Caco-2 (cell line): Measurements from ENCODE around the gene KLHL13. TPM values are rescaled to one million over a fixed set of nuclear protein-coding genes. Genes with fewer than 3 reads are reported as not detected.
A peak's percentile ranks its signal among the peaks of the same experiment; 100 is the strongest.

Experiments used
- BruUV-seq: library from RNA; stranded (reverse); fragments of 400-500 nt; replicated peaks from 2 replicates; lab custom pipeline; 2021; lab: Mats Ljungman, UMichigan
- CTCF ChIA-PET: fragments of 300-600 bp; sonication (Branson Sonifier 250); formaldehyde crosslinking; loops from one replicate; lab custom pipeline; 2022; ENCODE audit warnings: antibody characterized with exemption; lab: Charles Lee
- POLR2A ChIA-PET: fragments of 300-600 bp; sonication (Branson Sonifier 250); formaldehyde crosslinking; loops from one replicate; lab custom pipeline; 2022; ENCODE audit warnings: antibody characterized with exemption; lab: Charles Lee
- DNase-seq, 2 experiments: peaks; one replicate each; pipeline versions ENCODE4 v3.0.0 to v3.0.0-alpha.2; 2020 to 2022
- H3K27me3 ChIP-seq: replicated peaks from 2 replicates; pipeline ENCODE4 v1.6.0; 2011; ENCODE audit warnings: low read length; ENCODE audit not compliant: control insufficient read depth, insufficient read depth
- H3K36me3 ChIP-seq: 2 replicates; pipeline ENCODE4 v1.5.1; 2011; ENCODE audit warnings: low read length; ENCODE audit not compliant: control insufficient read depth, insufficient read depth
- H3K4me1 ChIP-seq: fragments of 250-450 bp; sonication (Bioruptor Pico); 2 replicates; pipeline ENCODE4 v1.5.1; 2020; ENCODE audit warnings: mild to moderate bottlenecking
- H3K4me3 ChIP-seq: 2 replicates; pipeline ENCODE4 v1.5.1; 2011; ENCODE audit warnings: low read depth, mild to moderate bottlenecking, control low read depth, low read length
- H3K9me3 ChIP-seq: fragments of 250-450 bp; sonication (Bioruptor Pico); 2 replicates; pipeline ENCODE4 v1.5.1; 2020; ENCODE audit warnings: mild to moderate bottlenecking, moderate library complexity
- H3K27ac Mint-ChIP-seq: one replicate; pipeline ENCODE4 v1.8.0; 2022; ENCODE audit warnings: mixed read lengths; ENCODE audit not compliant: unreplicated experiment
- H3K27me3 Mint-ChIP-seq: one replicate; pipeline ENCODE4 v1.8.0; 2022; ENCODE audit warnings: mixed read lengths; ENCODE audit not compliant: insufficient read depth, unreplicated experiment
- H3K36me3 Mint-ChIP-seq: one replicate; pipeline ENCODE4 v1.8.0; 2022; ENCODE audit warnings: mild to moderate bottlenecking, mixed read lengths; ENCODE audit not compliant: insufficient read depth, unreplicated experiment
- H3K4me1 Mint-ChIP-seq: one replicate; pipeline ENCODE4 v1.8.0; 2022; ENCODE audit warnings: low read depth, mixed read lengths; ENCODE audit not compliant: unreplicated experiment
- H3K4me3 Mint-ChIP-seq: one replicate; pipeline ENCODE4 v1.8.0; 2022; ENCODE audit warnings: mild to moderate bottlenecking, moderate library complexity, mixed read lengths; ENCODE audit not compliant: unreplicated experiment
- H3K9me3 Mint-ChIP-seq: one replicate; pipeline ENCODE4 v1.8.0; 2022; ENCODE audit warnings: mixed read lengths; ENCODE audit not compliant: unreplicated experiment
- CTCF ChIP-seq, 2 experiments: fragments of 200-600 bp in 1 of 2; IDR thresholded peaks; 1 replicate in 1 of 2; 2 replicates in 1 of 2; pipeline versions ENCODE4 v1.5.1 to v1.8.0; 2011 to 2022; ENCODE audit warnings: antibody characterized with exemption in 1 of 2, control low read depth in 1 of 2, inconsistent platforms in 1 of 2, low read depth in 1 of 2, low read length in 1 of 2, mild to moderate bottlenecking in 1 of 2, moderate library complexity in 1 of 2; ENCODE audit not compliant: insufficient read depth in 1 of 2, severe bottlenecking in 1 of 2, unreplicated experiment in 1 of 2
- intact Hi-C: fragments of 100-400 bp; cut with micrococcal nuclease; formaldehyde crosslinking; loops from one replicate; pipeline ENCODE4 v1.10.0; 2022; ENCODE audit not compliant: unreplicated experiment
- total RNA-seq: library from RNA; stranded (reverse); gene quantifications from 2 replicates; pipeline ENCODE4 v1.2.3, GENCODE V29; 2022

KLHL13 gene
- total RNA-seq, 1 experiment from 2014 or later: 9.1 TPM

GRCh38 chrX:117969782-117970181, 146.8 kb downstream of the KLHL13 start:
- Mint-ChIP-seq H3K4me1 (no peaks in the 10 kb centered on the region), H3K9me3 (no peaks in the 10 kb centered on the region), H3K27ac (no peak overlapping the region), H3K36me3 (no peaks in the 10 kb centered on the region), H3K27me3 (no peaks in the 10 kb centered on the region), H3K4me3 (no peak overlapping the region)
- ChIA-PET POLR2A (no interaction called here), CTCF (no interaction called here)
- Histone ChIP-seq H3K27me3 (no peaks in the 10 kb centered on the region), H3K9me3 (no peaks in the 10 kb centered on the region), H3K36me3 (no peaks in the 10 kb centered on the region), H3K4me3 (no peak overlapping the region), H3K4me1 (0 out of 2 replicates have a peak, but pooled peaks cover 4% of the 10 kb centered on the region)
- BruUV-seq: no TSS peak
- TF ChIP-seq CTCF (IDR thresholded peaks at IDR 0.05; ENCODE audit: insufficient read depth in 1 of 2, low read depth in 1 of 2, low read length in 1 of 2, severe bottlenecking in 1 of 2, unreplicated experiment in 1 of 2): no peak
- peak in 1 of 2 experiments; percentile 2 for DNase-seq
- intact Hi-C loops: no loop called here

- Histone ChIP-seq H3K9me3 (no peaks in the 10 kb centered on the region), H3K4me1 (0 out of 2 replicates have a peak, but pooled peaks cover 4% of the 10 kb centered on the region), H3K4me3 (no peak overlapping the region), H3K27me3 (no peaks in the 10 kb centered on the region), H3K36me3 (no peaks in the 10 kb centered on the region)
- no peaks in the 10 kb centered on the region for H3K36me3 Mint-ChIP-seq
- no peaks in the 10 kb centered on the region for H3K27me3 Mint-ChIP-seq
- intact Hi-C loops: no loop called here
- no peaks in the 10 kb centered on the region for H3K4me1 Mint-ChIP-seq
- H3K9me3 Mint-ChIP-seq: no peaks in the 10 kb centered on the region
- peak in 1 of 2 experiments; percentile 17 for DNase-seq
- no TSS peak for BruUV-seq
- H3K4me3 Mint-ChIP-seq: no peak overlapping the region
- CTCF ChIA-PET: no interaction called here
- TF ChIP-seq CTCF (IDR thresholded peaks at IDR 0.05; ENCODE audit: insufficient read depth in 1 of 2, low read depth in 1 of 2, low read length in 1 of 2, severe bottlenecking in 1 of 2, unreplicated experiment in 1 of 2): no peak
- no peak overlapping the region for H3K27ac Mint-ChIP-seq
- POLR2A ChIA-PET: no interaction called here
Measured at GRCh38 chrX:117969328-117969727, 147.3 kb downstream of the KLHL13 start.

GRCh38 chrX:117959045-117959444, 157.6 kb downstream of the KLHL13 start:
- intact Hi-C loops: no loop called here
- no TSS peak for BruUV-seq
- no peaks in the 10 kb centered on the region for H3K27me3 ChIP-seq
- no peaks in the 10 kb centered on the region for H3K36me3 Mint-ChIP-seq
- CTCF ChIA-PET: no interaction called here
- H3K36me3 ChIP-seq: no peaks in the 10 kb centered on the region
- no peaks in the 10 kb centered on the region for H3K4me1 ChIP-seq
- no peaks in the 10 kb centered on the region for H3K9me3 Mint-ChIP-seq
- H3K9me3 ChIP-seq: no peaks in the 10 kb centered on the region
- no peak overlapping the region for H3K27ac Mint-ChIP-seq
- no peaks in the 10 kb centered on the region for H3K27me3 Mint-ChIP-seq
- TF ChIP-seq CTCF (IDR thresholded peaks at IDR 0.05; ENCODE audit: insufficient read depth in 1 of 2, low read depth in 1 of 2, low read length in 1 of 2, severe bottlenecking in 1 of 2, unreplicated experiment in 1 of 2): no peak
- POLR2A ChIA-PET: no interaction called here
- H3K4me3 Mint-ChIP-seq: no peak overlapping the region
- no peaks in the 10 kb centered on the region for H3K4me1 Mint-ChIP-seq
- no peak for DNase-seq
- no peak overlapping the region for H3K4me3 ChIP-seq
